GM21825 (cell line): ENCODE results near the gene STX3.
"Not testable (repeated sequence)": the region's sequence is repeated elsewhere in the genome, so short reads cannot be mapped to it uniquely, and the experiment has no call there.

Source experiments
- ATAC-seq: cut with Tn5 transposase; IDR thresholded peaks from one replicate; pipeline ENCODE4 v1.9.1; 2021; ENCODE audit warnings: mild to moderate bottlenecking, moderate library complexity; ENCODE audit not compliant: unreplicated experiment

STX3 gene

GRCh38 chr11:59756845-59757244 is 1.7 kb downstream of the STX3 start:
- ATAC-seq, result no peak

DNA sequence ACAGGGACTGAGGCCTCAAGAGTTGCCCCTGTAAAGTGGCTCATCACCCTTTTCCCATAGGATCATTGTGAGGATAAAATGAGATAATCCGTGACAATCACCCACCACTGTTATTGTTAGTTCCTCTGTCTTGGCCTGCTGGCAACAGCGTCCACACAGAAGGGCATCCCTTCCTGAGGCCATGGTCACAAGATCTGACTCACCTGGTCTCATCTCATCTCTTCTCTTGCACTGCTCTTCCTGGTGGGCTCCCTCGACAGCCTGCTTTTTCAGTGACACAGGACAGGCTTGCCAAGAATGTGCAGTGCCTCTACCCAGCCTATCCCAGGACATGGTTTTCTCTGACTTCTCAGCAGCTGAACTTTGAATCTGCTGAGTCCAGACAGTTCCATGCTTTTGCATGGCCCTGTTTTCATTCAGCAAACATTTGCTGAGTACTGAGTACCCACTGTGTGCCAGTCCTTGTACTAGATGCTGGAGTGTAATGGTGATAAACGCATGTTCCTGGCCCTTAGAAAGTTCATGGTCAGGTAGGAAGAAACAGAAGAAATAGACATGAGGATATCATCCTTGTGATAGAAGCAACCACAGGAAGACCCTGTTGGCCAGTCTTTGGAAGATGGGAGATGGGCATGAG is 3.3 kb downstream of the STX3 start:
- ATAC-seq, result no peak

GRCh38 chr11:59759900-59760299 is 4.7 kb downstream of the STX3 start:
- ATAC-seq, result no peak

- ATAC-seq, result no peak
These were observed 5.6 kb downstream of the STX3 start for GRCh38 chr11:59760771-59761170.

DNA sequence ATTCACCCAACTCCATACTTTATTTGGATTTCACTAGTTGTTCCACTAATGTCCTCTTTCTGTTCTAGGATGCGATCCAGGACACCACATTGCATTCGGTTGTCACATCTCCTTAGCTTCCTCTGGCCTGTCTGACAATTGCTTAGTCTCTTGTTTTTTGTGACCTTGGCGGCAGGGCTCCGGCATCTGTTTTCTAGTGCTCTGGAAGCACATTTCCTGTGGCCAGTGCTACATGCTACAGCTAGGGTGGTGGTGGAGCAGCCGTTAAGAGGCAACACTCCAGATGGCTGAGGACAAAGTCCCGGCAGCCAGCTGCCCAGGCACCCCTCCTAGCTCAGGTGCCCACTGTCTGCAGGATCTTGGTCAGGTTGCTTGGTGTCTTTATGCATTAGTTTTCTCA is 6.8 kb downstream of the STX3 start:
- no peak for ATAC-seq

DNA sequence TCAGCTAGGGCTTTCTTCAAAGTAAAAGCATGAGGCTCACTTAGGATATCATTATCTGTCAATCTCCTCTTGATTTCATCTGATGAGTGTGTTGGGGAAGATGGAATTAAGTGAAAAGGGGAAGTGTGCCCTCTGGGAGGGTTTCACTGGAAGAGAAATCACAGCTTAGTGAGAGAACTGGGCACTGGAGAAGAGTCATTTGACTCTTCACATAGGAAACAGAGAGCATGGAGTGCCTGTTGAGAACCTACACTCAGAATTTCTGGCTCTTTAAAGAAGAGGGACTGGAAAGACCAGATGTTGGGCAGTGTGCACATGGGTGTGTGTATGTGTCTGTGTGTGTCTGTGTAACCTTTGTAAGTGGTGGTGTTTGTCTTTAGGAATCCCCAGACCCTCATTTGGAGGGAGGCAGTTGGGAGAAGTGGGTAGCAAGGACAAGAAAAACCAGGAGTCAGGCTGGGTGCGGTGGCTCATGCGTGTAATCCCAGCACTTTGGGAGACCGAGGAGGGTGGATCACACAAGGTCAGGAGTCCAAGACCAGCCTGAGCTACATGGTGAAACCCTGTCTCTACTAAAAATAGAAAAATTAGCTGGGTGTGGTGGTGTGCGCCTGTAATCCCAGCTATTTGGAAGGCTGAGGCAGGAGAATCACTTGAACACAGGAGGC is 10.0 kb downstream of the STX3 start:
- ATAC-seq, result no peak

DNA sequence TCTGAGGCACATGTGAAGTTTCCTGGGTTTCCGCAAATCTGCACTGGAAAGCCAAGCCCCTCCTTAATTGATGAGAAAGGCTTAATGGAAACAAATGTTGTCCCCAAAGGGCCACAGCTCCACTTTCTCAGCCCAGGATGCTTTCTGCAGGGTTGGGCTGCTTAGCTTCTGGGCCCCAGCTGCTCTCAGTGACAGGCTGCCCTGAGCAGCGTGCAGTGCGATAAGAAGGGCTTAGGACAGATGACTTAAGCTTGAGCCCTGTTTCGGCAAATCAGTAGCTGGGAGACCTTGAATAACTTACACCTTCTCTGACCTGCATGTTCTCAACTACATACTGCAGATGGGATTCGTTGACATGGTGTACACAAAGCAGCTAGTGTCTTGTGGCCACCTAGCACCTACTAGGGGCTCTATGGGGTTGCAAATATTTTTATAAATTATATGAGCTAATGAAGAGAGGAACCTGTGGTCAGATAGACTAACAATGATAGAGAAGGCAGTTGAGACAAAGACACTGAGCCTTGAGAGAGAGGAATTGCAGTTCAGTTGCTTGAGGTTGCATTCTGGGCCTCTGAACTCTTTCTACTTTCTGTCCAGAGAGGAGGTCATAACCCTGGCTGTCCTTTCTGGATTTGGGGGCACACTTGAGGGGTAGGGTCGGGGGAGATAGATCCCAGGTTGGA is 11.5 kb downstream of the STX3 start:
- ATAC-seq, result no peak

DNA sequence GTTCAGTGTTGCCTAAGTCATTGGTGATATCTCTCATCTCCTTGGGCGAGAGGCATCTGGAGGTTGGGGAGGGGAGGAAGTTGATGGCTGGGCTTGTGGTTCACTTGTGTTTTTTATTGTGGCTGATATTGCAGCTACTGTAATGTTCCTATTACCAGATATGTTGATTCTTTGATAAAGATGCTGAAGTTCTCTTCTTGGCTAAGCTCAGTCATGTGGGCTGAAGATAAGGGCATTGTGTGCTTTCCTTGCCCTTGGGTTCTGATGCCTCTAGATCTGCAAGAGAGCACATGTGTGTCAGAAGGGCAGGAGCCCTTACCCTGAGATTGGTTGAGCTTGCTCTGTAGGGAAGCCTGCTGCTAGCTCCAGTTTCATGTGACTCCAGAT is 12.0 kb downstream of the STX3 start:
- ATAC-seq, result no peak

DNA sequence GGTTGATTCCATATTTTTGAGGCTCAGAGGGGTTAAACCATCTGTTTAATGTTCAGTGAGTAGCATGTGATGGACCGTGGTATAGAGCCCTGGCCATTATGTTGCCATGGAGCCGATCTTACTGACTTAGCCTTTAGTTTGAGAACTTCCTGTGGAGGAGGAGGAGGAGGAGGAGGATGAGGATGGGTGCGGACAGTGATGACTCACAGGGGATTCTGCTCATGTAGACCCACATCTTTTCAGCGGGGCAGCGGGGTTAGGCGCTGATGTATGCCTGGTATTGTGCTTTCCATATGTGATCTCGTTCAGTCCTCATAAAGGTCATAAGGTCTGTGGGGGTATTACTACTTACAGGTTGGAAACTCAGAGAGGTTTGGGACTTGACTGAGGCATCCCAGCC is 13.9 kb downstream of the STX3 start:
- ATAC-seq, result no peak

GRCh38 chr11:59769828-59770227 is 14.7 kb downstream of the STX3 start:
- ATAC-seq, result no peak

DNA sequence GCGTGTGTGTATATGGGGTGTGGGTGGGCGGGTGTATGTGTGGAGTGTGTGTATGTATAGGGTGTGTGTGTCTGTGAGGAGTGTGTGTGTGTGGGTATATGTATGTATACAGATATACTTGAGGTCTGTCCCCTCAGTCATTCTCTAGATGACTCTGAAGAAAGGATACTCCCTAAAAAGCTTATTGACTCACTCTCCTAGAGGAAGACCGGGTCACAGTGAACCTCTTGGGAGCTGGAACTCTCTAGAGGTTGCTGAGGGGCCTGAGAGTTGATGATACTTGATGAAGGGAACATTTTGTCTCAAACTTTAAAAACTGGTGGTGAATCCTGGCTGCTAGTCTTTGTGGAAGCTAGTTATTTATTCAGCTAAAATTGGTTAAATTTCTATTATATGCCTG is 15.1 kb downstream of the STX3 start:
- ATAC-seq, result no peak

DNA sequence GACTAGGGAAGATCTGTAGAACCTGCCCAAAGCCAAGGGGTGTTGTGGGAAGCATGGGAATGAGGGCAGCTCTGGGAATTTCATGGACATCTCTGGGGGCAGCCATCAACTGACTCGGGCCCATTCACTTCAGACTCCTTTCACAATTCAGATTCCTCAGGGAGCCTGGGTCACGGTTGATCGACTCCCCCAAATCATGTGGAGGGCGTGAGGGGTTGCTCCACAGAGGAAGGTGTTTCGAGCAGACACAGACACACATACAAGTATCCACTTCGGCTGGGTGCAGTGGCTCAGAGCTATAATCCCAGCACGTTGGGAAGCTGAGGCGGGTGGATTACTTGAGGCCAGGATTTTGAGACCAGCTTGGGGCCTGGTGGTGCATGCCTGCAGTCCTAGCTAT is 15.7 kb downstream of the STX3 start:
- no peak for ATAC-seq

- no peak for ATAC-seq
These were observed 16.4 kb downstream of the STX3 start for GRCh38 chr11:59771605-59772004.

- no peak for ATAC-seq
These were observed 17.9 kb downstream of the STX3 start for GRCh38 chr11:59773083-59773440.

- no peak for ATAC-seq
These were observed 21.3 kb downstream of the STX3 start for GRCh38 chr11:59776210-59777066.

GRCh38 chr11:59777104-59777503 is 21.9 kb downstream of the STX3 start:
- ATAC-seq, result no peak

GRCh38 chr11:59778122-59778521 is 22.9 kb downstream of the STX3 start:
- ATAC-seq, result no peak

- ATAC-seq, result no peak
These were observed 24.3 kb downstream of the STX3 start for GRCh38 chr11:59779487-59779886.

- ATAC-seq, result no peak
These were observed 26.9 kb downstream of the STX3 start for GRCh38 chr11:59782080-59782479.

DNA sequence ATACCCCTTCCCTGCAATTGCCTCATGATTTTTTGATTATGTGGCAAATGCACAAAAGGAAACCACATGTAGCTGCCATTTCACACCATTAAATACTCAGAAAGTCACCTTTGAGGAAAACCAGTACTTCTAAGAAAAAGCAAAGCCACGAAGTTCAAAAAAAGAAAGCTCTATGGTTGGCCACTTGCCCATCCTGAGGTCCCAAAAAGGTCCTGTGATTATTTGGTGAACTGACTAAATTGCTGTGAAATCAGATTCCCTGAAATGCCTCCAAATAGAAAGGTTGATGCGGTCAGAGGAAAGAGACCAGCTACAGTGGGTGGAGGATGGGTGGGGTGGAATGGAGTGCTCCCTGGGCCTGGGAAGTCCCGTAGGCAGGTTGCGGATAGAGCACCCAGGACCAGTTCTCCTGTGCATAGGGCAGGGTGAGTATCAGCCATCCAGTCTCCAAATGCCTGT is 28.5 kb downstream of the STX3 start:
- no peak for ATAC-seq

- not testable (repeated sequence) for ATAC-seq
These were observed 29.3 kb downstream of the STX3 start for GRCh38 chr11:59784441-59784840.
